Measurements from ENCODE around the gene ZNF782.
"Not testable (repeated sequence)": the region's sequence is repeated elsewhere in the genome, so short reads cannot be mapped to it uniquely, and the experiment has no call there.

Gene ZNF782

DNA sequence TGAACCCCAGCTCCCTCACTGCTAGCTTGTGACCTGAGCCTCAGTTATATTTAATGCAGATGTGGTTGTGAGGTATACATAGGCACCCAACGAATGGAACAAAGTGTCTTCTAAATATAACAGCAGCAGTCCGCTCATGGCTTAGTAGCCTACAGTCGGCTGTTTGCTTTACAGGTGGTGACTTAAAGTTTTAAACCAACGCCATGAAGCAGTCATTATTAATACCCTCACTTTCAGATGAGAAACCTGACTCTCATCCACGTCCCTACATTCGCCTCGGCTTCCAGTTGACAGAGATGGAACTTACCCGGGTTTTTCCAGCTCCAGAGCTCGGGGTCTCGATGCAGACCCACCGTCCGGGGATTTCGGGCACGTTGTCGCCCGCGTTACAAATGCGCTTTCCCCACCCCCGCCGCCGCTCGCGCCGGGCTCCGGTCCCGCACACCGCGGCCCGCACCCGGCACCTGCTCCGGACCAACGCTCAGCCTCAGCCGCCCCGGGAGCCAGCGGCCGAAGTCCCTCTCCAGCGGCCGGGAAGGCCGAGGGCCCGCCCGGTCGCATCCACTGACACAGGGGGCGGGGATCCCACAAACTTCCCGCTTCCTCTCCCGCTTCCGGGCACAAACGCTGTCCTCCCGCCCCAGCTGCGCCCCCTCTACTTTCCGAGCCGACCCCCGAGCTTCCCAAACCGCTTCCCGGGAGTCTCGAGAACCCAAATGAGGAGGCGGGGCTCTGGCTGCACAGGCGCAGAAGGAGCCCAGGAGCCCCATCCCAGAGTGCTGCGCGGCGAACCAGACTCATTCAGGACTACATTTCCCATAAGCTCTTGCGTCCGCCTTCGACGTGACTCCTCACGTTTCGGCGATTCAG lies at the start of gene ZNF782:
Gene ZNF782, minus strand, starts transcription at position 734 of the 870 bp plus-strand sequence. CDS start 2,553 bp downstream, outside the sequence.
- DNase-seq = peak; percentile 95

DNA sequence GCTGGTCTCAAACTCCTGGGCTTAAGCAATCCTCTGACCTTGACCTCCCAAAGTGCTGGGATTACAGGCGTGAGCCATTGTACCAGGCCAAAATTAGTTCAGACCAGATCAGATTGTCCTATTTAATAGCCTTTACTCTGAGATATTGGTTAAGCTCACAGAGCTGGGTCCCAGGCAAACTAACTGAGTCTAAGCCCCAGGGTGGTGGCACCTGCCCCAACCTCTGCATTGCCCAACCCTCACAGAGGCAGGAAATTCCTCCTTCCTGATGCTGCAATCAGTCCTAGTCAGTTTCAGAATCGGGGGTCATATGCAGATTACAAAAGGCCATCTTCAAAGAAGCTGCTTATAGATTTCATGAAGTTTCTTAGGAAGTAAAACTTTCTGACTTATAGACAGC lies 45.7 kb upstream of the ZNF782 start:
- DNase-seq = not testable (repeated sequence)

DNA sequence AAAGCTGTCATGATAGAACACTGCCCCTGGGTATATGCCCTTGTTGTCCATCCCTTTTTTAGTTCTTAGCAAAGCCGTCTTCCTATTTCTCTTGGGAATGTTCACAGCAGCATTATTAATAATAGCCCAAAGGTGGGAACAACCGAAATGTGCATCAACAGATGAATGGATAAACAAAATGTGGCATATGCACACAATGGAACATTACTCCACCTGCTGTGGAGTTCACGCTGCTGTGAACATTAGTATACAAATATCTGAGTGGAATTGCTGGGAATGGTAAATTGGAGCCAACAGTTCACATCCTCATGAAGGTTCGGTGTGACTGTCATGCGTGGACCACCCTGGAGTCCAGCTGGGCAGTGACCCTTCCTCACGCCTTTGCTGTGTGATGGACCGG lies 37.8 kb upstream of the ZNF782 start:
- no peak for DNase-seq

DNA sequence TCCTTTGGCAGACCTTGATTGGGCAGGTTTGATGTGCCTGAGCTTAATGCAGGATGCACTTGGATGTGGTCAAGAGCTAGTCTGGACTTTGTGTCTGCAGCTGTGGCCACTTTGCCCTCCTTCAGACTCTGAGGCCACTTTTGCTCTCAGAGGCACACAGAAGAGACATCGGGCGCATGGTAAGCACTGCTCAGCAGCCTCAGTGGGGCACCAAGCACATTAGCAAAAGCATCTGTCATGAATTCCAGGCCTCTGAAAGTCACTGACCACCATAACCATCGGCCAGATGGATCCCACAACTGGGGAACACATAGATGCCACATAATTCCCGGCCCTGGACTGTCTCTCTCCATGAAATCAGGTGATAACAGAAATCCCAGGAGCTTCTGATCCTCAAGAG lies 34.3 kb upstream of the ZNF782 start:
- DNase-seq = no peak

DNA sequence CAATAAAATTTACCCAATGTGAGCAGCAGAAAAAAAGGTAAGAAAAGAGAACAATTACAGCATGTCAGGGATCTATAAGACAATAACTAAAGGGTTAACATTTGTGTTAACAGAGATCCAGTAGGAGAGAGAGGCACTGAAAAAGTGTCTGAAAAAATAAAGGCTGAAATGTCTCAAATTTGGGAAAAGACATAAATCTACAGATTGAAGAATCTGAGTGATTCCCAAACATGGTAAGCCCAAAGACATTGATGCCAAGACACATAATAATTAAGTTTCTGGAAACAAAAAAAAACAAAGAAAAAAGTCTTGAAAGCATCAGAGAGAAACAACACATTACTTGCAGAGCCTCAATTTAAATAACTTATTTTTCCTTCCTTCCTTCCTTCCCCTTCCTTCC lies 31.1 kb upstream of the ZNF782 start:
- no peak for DNase-seq

DNA sequence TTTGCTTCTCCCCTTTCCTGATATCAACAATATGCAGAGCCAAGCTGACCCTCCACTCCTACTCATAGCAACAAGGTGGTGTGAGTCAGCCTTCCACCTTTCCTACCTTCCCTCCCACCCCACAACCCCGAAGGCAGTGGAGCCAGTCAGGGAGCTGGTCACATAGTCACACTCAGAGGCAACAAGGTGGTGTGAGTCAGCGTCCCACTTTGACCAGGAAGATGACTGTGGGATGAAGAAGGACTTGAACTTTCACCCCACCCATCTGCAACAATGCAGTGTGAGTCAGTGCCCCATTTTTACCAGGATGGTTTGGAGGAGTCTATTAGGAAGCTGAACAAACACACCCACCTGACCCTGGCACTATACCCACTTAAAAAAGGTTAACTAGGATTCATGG lies 30.1 kb upstream of the ZNF782 start:
- peak; percentile 30 for DNase-seq

DNA sequence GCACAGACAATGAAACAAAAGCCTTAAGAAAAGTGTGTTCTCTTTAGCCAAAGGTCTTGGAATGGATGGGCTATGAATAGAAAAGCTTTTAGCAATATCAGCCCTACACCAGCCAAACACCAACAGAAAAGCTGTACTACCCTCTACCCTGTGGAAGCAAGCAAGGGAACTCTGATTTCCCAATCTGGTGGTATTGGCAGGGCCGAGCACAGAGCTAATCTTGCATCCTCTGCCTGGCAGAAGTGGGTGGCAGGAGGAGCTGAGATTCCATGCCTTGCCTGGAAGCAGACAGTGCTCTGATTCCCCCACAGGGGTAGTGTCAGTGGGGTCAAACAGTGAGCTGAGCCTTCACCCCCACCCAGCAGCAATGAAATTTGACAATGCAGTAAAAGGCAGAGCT lies 29.6 kb upstream of the ZNF782 start:
- DNase-seq = peak; percentile 20

DNA sequence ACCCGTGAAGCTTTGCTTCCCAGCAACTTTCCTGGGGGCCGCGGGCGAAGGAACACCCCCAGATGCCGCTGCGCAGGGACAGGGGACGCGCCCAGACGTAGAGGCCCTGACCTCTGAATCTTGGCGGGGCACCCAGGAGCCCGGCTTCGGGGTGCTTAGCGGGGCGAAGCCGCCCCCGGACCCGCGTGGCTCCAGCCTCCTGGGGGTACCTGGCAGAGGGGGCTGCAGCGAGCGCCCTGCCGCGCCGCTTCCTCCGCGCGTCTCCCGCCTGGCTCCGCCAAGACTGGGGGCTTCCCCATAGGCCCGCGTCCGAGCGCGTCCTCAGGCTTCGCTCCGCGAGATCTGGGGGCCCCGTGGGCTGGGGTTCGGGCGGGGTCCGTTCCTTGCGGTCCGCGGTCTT lies 23.0 kb upstream of the ZNF782 start:
- DNase-seq = no peak

DNA sequence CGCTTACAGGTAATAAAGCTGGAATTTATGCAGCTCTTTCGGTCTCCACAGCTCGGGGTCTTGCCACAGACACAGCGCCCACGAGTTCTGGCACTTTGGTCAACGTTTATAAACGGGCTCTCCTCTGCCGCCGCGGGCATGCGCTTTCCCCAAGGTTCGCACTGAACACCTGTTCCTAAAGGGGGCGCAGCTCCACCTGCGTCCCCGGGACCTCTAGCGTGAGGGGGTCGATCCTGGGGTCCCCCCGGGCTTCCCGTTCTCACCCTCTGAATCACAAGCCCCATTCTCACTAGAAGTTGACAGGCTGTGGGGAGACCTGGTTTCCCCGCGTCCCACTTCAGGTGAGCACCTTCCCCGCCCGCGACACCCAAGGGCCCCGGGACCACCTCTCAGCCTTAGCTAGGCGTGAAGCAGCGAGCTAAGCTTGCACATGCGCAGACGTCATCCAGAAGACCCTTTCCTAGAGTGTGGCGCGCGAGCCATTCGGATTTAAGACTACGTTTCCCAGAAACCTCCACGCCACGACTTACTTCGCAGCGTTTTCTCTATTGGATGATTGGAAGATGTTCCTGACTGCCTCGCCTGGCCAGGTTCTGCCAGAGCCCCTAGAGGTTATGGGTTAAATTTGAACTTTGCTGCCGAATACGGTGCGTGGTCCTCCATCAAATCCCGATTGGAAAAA lies 21.3 kb upstream of the ZNF782 start:
- DNase-seq = peak; percentile 35

DNA sequence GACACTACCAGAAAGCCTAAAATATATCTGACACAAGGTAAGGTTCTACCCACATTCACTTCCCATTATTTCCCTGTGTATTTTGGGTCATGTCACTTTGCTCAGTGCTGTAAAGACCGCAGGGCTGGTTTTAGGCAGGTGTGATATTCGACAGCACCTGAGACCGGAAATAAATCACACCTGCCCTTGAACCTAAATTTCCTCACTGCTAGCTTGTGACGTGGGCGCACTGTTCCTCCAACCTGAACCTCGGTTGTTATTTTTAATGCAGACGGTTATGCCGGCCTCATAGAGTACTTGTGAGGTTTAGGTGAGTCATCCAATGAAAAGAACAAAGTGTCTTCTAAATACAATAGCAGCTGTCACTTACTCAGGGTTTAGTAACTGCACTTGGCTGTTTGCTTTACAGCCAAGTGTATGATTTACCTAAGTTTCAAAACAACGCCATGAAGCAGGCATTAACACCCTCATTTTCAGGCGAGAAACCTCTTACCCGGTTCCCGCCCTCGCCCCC lies 20.7 kb upstream of the ZNF782 start:
- DNase-seq = no peak

DNA sequence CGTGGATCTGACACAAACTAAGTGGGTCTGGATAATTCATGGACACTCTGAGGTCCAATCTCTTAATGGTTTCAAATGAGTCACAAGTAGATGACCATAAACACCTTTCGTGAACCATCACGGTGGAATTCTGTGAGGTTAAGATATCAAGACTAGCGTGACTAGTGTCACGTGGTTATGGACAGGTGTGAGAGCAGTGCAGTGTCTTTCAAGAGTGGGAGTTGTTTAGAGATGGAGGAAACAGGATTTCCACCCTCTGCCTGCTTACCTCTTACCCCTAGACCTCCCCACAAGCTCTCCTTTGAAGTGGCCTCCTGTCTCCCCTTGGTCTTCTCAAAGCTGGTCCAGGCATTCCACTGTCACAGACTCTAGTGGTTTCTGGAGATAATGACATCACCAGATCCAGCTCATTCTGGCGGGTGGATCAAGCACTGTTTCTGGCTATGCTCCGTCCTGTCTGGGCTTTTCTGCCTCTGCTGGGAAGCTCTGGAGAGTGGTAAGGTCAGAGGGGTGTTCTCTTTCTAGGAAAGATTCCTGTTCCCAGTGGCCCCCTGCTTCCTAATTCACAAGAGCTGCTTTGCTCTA lies 20.0 kb upstream of the ZNF782 start:
- DNase-seq = no peak

DNA sequence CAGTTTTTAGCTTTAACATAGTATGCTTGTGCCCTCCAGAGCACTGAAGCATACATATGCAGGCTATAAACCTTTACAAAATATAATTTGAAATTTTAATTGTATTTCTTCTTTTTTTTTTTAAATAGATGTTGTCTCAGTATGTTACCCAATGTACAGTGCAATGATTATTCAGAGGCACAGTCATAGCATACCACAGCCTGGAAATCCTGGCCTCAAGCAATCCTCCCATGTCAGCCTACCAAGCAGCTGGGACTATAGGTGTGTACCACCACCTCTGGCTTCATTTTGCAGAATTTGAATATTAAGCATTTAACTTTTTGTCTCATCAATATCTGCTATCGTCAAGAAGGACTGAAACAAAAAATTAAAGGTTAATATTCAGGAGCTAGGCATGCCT lies 16.9 kb upstream of the ZNF782 start:
- DNase-seq = no peak

DNA sequence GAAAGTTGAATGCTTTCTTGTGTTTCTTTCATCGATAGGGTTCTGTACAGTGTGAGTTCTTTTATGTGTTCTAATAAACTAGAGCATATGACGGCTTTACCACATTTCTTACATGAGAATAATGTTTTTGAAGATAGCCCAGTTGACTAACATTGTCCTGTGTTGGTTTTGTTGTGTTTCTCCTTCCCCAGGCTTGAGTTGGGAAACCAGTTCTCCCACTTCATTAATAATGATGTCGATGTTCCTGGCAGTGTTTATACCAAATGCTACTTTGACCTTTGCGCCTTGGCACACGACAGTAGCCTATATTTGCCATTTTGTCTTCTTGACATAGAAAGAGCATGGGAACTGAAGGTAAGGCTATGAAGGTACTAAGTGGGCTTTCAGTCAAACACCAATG lies 14.4 kb upstream of the ZNF782 start:
- no peak for DNase-seq

DNA sequence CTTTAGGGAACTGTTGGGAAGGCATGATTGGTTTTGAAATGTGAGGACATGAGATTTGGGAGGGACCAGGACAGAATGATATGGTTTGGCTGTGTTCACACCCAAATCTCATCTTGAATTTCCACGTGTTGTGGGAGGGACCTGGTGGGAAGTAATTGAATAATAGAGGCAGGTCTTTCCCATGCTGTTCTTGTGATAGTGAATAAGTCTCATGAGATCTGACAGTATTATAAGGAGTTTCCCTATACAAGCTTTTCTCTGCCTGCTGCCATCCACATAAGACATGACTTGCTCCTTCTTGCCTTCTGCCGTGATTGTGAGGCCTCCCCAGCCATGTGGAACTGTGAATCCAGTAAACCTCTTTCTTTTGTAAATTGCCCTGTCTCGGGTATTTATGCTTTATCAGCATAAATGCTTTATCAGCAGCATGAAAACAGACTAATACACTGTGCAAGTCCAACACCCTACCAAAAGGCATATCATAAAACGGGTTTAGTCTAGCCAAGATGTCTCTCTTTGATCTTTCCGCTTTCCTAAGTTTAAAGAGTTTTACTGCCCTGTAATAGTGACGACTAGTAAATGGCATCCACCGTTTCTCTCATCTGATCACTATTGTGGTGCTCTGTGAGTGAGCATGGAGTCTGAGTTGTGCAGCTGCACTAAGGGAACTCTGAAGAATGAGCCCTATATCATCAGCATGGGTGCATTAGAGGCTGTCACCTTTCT lies 12.9 kb upstream of the ZNF782 start:
- no peak for DNase-seq

DNA sequence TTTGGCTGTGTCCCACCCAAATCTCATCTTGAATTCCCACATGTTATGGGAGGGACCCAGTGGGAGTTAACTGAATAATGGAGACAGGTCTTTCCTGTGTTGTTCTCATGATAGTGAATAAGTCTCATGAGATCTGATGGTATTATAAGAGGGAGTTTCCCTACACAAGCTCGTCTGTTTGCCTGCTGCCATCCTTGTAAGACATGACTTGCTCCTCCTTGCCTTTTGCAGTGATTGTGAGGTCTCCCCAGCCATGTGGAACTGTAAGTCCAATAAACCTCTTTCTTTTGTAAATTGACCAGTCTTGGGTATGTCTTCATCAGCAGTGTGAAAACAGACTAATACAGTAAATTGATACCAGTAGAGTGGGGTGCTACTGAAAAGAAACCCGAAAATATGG lies 10.9 kb upstream of the ZNF782 start:
- not testable (repeated sequence) for DNase-seq

DNA sequence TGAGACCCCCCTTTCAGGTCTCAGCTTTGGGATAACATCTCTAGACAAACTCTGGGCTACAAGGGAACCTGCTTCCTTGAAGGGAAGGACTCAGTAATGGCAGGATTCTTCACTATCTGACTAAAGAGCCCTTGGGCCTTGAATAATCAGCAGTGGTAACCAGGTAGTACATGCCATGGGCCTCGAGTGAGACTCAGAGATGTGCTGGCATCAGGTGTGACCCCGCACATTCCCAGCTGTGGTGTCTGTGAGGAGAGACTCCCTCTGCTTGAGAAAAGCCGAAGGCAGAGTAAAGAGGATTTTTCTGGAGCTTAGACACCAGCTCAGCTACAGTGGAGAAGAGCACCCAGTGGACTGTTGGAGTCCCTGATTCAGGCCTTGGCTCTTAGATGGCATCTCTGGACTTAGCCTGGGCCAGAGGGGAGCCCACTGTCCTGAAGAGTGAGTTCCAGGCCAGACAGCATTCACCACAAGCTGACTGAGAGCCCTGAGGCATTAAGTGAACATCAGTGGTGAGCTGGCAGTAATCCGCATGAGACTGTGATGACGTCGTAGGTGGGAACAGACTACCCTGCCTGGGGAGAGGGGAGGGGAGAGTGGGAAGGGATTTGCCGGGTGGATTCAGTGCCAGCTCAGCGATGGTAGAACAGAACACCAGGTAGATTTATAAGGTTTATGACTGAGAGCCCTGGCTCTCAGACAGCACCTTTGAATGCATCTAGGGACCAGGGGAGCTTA lies 5.3 kb upstream of the ZNF782 start:
- DNase-seq = no peak

DNA sequence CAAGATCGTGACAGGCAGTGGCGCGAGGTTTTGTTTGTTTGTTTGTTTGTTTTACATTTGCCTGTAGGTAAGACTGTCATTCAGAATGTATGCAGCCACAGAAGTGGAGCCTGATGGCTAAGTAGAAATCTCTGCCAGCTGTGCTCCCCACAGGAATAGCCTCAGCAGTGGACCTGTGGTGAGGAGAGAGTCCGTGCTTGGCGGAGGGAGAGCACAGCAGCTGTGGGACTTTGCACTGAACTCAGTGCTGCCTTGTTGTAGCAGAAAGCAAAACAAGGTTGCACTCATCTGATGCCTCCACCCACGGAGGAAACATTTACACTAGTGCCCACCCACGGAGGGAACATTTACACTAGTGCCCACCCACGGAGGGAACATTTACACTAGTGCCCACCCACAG lies 4.4 kb upstream of the ZNF782 start:
- no peak for DNase-seq

DNA sequence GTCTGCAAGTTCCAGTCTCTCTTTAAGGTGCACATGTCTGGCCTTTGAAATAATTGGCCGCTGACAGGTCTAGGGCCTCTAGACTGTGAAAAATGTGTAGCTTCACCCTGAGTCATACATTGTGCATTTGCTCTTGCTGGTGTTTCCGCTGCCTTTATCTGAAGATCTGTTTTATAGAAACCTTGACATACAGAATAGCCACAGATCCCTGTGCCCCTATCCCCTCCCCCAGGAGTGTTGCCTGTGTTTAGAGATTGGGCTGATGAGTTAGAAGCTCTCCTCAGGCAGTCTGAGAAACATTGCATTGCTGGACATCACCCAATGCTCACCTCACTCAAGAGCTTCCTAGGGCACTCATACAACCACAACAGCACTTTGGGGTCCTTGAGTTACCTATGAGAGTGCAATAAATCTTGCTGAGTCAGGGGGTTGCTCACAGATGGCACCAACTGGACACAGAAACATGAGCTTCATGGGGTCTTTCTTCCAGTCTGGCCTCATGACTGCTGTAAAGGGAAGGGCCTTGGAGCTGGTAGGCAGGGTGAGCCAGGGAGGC lies 3.8 kb upstream of the ZNF782 start:
- no peak for DNase-seq

DNA sequence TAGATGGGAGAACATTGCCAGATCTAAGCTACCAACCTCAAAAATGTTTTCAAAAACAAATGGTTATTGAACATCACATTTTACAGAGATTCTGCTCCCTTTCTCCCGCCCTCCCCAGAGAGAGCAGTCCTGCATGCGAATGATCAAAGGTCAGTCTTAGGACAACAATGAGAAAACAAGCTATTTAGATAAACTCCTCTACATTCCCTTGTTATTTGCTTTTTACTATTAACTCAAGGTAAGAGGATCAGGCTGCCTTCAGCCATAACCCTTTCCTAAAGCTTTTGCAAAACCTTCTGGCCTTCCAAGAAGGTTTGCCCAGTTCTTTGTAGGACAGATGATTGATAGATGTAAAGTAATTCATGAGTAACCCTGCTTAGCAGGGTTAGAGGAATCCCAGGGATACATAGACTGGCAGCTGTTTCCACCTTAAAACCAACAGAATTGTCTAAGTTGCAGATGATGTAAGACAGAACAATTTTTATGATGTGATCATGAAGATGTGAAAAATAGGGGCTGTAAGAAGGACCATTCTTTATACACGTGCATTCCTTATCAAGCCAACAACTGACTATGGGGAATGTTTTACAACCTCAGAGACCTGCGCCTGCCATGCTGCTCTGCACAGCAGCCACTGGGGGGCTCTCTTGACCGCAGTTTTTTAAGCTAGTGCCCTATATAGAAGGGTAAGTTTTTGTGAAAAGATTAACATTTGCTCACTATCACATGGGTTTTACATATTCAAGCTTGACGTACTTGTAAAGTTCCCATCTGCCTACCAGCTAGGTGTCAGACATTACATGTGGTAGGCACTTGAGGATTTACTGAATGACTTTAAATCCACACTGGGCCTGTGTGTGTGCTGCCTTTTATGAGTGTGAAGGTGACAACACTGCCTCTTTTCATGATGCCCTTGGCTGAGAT lies 2.3 kb upstream of the ZNF782 start:
- DNase-seq = peak; percentile 83

DNA sequence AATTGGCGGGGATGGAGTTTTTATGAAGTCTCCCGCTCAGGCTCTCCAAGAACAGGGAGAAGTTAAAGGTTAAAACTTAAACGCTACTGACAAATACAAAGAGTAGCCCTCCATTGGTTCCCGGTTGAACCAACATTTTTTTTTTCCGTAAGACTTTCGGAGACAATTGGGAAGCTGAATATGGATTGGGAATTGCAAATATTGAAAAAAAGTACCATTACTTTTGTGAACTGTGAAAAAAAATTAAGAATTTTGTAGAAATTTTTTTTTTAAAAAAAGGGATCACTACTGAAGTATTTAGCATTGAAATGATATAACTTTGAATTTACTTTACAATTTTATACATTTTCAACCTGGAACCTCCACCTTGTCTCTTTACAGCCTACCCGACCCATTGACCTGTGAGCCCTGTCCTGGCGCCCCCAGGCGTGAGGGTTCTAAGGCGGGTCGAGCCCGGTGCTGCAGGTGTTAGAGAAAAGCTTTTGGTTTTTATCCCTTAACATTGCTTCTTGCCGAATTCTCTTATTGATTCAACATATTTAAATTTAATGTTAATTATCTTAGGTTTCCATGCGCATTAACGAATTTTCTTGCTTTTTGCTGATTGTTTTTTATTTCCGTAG lies 448 bp upstream of the ZNF782 start:
- DNase-seq = no peak

Measured in suppressor macrophage treated with lipopolysaccharide for 4 hours (primary cell).